ENCODE measurements around the gene CNPY4.
"Not testable (repeated sequence)": the region's sequence is repeated elsewhere in the genome, so short reads cannot be mapped to it uniquely, and the experiment has no call there.

CNPY4 gene

DNA sequence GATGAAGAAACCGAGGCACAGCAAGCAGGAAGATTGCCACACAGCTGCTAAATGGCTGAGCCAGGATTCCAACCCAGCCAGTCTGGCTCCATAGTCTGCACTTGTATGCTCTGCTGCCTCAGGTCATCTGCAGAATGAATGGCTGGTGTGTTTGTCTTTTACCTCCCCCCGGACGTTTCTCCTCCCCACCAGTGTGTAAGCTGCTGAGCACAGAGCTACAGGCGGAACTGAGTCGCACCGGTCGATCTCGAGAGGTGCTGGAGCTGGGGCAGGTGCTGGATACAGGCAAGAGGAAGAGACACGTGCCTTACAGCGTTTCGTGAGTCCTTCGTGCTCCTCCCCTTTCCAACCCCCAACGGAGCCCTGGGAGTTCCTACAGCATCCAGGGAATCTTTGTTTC, 2.6 kb downstream of the CNPY4 start:
- no peak overlapping the region for H3K4me3 Mint-ChIP-seq
- H3K9me3 Mint-ChIP-seq (ENCODE audit: low read depth), result no peaks in the 10 kb centered on the region
- no peaks in the 10 kb centered on the region for H3K36me3 Mint-ChIP-seq
- H3K27ac Mint-ChIP-seq, result peak overlapping the region; percentile 41
- peaks cover 50% of the 10 kb centered on the region for H3K4me1 Mint-ChIP-seq (ENCODE audit: low read depth)
- no peaks in the 10 kb centered on the region for H3K27me3 Mint-ChIP-seq

- Mint-ChIP-seq H3K27me3 (no peaks in the 10 kb centered on the region), H3K36me3 (no peaks in the 10 kb centered on the region), H3K4me3 (no peak overlapping the region), H3K27ac (peak overlapping the region; percentile 41), H3K4me1 (ENCODE audit: low read depth) (peaks cover 50% of the 10 kb centered on the region), H3K9me3 (ENCODE audit: low read depth) (no peaks in the 10 kb centered on the region)
Measured at GRCh38 chr7:100122568-100122967, 3.1 kb downstream of the CNPY4 start.

GRCh38 chr7:100124301-100125230, 5.1 kb downstream of the CNPY4 start:
- no peaks in the 10 kb centered on the region for H3K27me3 Mint-ChIP-seq
- no peaks in the 10 kb centered on the region for H3K9me3 Mint-ChIP-seq (ENCODE audit: low read depth)
- H3K27ac Mint-ChIP-seq, result peak overlapping the region; percentile 75
- H3K36me3 Mint-ChIP-seq, result no peaks in the 10 kb centered on the region
- H3K4me1 Mint-ChIP-seq (ENCODE audit: low read depth), result peaks cover 47% of the 10 kb centered on the region
- H3K4me3 Mint-ChIP-seq, result peak overlapping the region; percentile 96

DNA sequence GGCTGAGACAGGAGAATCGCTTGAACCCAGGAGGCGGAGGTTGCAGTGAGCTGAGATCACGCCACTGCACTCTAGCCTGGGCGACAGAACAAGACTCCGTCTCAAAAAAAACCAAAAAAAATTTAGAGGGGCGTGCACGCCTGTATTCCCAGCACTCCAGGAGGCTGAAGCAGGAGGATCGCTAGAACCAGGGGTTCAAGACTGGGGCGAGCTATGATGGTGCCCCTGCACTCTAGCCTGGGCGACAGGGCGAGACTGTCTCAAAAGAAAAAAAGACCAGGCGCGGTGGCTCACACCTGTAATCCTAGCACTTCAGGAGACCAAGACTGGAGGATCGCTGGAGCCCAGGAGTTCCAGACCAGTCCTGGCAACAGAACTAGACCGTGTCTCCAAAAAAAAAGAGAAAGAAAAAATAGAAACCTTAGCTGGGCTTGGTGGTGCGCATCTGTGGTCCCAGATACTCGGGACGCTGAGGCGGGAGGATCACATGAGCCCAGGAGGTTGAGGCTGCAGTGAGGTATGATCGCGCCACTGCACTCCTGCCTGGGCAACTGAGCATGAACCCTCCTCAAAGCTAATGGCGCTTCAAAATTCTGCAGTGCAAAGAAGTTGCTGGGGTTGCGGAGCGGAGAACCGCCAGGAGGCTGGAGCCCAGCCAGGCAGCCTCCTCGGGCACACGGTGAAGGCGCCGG, 7.0 kb downstream of the CNPY4 start:
- Mint-ChIP-seq H3K36me3 (no peaks in the 10 kb centered on the region), H3K4me1 (ENCODE audit: low read depth) (peaks cover 39% of the 10 kb centered on the region), H3K27me3 (no peaks in the 10 kb centered on the region), H3K9me3 (ENCODE audit: low read depth) (no peaks in the 10 kb centered on the region), H3K4me3 (peak overlapping the region; percentile 96), H3K27ac (peak overlapping the region; percentile 98)

- Mint-ChIP-seq H3K27me3 (no peaks in the 10 kb centered on the region), H3K36me3 (no peaks in the 10 kb centered on the region), H3K27ac (peak within 1 kb of the TSS; percentile 98), H3K4me3 (peak within 1 kb of the TSS; percentile 96), H3K4me1 (ENCODE audit: low read depth) (peaks cover 39% of the 10 kb centered on the region), H3K9me3 (ENCODE audit: low read depth) (no peaks in the 10 kb centered on the region)
Measured at GRCh38 chr7:100126931-100127865, 7.8 kb downstream of the CNPY4 start, which contains the start of gene MBLAC1. Gene MBLAC1 (plus strand): TSS chr7:100126967. CDS start chr7:100127396, 429 bp downstream.

DNA sequence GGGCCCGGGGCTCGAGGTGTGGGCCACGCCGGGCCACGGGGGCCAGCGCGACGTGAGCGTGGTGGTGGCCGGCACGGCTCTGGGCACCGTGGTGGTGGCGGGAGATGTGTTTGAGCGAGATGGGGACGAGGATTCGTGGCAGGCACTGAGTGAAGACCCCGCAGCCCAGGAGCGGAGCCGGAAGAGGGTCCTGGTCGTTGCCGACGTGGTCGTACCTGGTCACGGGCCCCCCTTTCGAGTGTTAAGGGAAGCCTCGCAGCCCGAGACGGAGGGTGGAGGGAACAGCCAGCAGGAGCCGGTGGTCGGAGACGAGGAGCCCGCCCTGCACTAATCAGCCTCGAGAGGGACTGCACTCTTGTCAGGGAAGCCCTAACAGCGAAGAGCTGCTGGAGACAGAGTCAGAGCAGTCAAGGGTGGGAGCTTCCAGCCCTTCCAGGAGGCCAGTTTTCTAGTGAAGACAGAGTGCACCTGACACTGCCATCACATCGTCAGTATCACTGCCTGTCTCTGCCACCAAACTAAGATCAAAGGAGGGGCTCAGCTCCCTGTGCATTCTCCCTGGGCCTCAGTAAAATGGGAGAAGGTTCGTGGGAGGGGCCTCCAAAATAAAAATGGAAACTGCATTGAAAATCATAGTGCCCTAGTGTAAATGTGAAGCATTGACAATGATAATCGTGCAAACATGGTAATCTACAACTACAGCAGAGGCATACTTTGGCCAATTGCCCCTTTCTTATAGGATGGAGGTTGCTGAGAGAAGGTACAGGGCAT, 8.6 kb downstream of the CNPY4 start:
- peaks cover 41% of the 10 kb centered on the region for H3K4me1 Mint-ChIP-seq (ENCODE audit: low read depth)
- no peaks in the 10 kb centered on the region for H3K9me3 Mint-ChIP-seq (ENCODE audit: low read depth)
- no peaks in the 10 kb centered on the region for H3K27me3 Mint-ChIP-seq
- no peaks in the 10 kb centered on the region for H3K36me3 Mint-ChIP-seq
- peak overlapping the region; percentile 61 for H3K27ac Mint-ChIP-seq
- H3K4me3 Mint-ChIP-seq, result peak overlapping the region; percentile 78

DNA sequence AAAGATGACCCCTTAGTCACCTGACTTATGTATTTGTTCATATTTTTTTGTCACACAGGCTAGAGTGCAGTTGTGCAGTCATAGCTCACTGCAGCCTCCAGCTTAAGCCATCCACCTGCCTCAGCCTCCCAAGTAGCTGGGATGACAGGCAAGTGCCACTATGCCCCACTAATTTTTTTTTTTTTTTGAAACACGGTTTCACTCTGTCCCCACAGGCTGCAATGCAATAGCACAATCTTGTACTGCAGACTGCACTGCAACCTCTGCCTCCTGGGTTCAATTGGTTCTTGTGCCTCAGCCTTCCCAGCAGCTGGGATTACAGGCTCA, 9.2 kb downstream of the CNPY4 start:
- H3K27me3 Mint-ChIP-seq, result no peaks in the 10 kb centered on the region
- no peaks in the 10 kb centered on the region for H3K9me3 Mint-ChIP-seq (ENCODE audit: low read depth)
- peaks cover 41% of the 10 kb centered on the region for H3K4me1 Mint-ChIP-seq (ENCODE audit: low read depth)
- H3K36me3 Mint-ChIP-seq, result no peaks in the 10 kb centered on the region
- peak overlapping the region; percentile 61 for H3K27ac Mint-ChIP-seq
- peak overlapping the region; percentile 78 for H3K4me3 Mint-ChIP-seq

DNA sequence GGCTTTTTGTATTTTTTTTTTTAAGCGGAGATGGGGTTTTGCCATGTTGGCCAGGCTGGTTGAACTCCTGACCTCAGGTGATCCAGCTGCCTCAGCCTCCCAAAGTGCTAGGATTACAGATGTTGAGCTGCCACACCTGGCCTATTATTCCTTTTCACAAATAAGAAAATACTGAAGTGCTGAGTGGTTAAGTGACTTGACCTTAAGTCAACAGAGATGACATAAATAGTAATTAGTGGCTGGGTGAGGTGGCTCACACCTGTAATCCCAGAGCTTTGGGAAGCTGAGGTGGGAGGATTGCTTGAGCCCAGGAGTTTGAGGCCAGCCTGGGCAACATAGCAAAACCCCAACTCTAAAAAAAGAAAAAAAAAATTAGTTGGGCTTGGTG, 10.8 kb downstream of the CNPY4 start:
- not testable (repeated sequence) for H3K9me3 Mint-ChIP-seq (ENCODE audit: low read depth); H3K4me3 Mint-ChIP-seq; H3K36me3 Mint-ChIP-seq; H3K27ac Mint-ChIP-seq; H3K27me3 Mint-ChIP-seq
- H3K4me1 Mint-ChIP-seq (ENCODE audit: low read depth), result peaks cover 31% of the 10 kb centered on the region

GRCh38 chr7:100130608-100131453, 11.4 kb downstream of the CNPY4 start:
- Mint-ChIP-seq H3K4me3 (no peak overlapping the region), H3K27me3 (no peaks in the 10 kb centered on the region), H3K27ac (no peak overlapping the region), H3K4me1 (ENCODE audit: low read depth) (peaks cover 26% of the 10 kb centered on the region), H3K9me3 (ENCODE audit: low read depth) (no peaks in the 10 kb centered on the region), H3K36me3 (no peaks in the 10 kb centered on the region)

- H3K27ac Mint-ChIP-seq, result no peak overlapping the region
- no peaks in the 10 kb centered on the region for H3K36me3 Mint-ChIP-seq
- H3K4me1 Mint-ChIP-seq (ENCODE audit: low read depth), result peaks cover 18% of the 10 kb centered on the region
- no peaks in the 10 kb centered on the region for H3K9me3 Mint-ChIP-seq (ENCODE audit: low read depth)
- H3K27me3 Mint-ChIP-seq, result no peaks in the 10 kb centered on the region
- no peak overlapping the region for H3K4me3 Mint-ChIP-seq
Measured at GRCh38 chr7:100132126-100132525, 12.7 kb downstream of the CNPY4 start.

DNA sequence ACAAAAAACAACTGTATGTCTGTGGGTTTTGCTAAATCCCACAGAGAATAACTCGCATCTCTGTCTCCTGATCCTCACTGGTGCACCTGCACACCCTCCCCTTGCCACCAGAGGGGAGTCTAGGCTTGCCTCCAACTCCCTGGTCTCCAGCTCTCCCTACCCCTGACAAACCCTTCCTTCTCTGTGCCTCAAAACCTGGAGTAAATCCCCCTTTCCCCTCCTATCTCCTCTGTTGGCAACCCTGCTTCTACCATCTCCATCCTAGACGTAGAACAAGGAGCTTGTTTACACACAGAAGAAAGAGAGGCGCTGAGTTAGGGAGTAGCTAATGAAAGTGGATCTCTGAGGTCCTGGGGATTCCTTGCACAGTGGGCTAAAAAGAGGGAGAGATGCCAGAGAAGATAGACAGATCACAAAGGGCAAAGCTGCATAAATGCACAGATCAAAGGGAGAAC, 13.3 kb downstream of the CNPY4 start:
- Mint-ChIP-seq H3K4me3 (no peak overlapping the region), H3K27ac (no peak overlapping the region), H3K27me3 (no peaks in the 10 kb centered on the region), H3K4me1 (ENCODE audit: low read depth) (peaks cover 19% of the 10 kb centered on the region), H3K36me3 (no peaks in the 10 kb centered on the region), H3K9me3 (ENCODE audit: low read depth) (no peaks in the 10 kb centered on the region)

GRCh38 chr7:100137851-100138760, 18.7 kb downstream of the CNPY4 start:
- no peak overlapping the region for H3K4me3 Mint-ChIP-seq
- H3K4me1 Mint-ChIP-seq (ENCODE audit: low read depth), result peaks cover 11% of the 10 kb centered on the region
- no peaks in the 10 kb centered on the region for H3K9me3 Mint-ChIP-seq (ENCODE audit: low read depth)
- H3K27me3 Mint-ChIP-seq, result no peaks in the 10 kb centered on the region
- peak overlapping the region; percentile 76 for H3K27ac Mint-ChIP-seq
- H3K36me3 Mint-ChIP-seq, result peaks cover 2% of the 10 kb centered on the region

- peaks cover 11% of the 10 kb centered on the region for H3K4me1 Mint-ChIP-seq (ENCODE audit: low read depth)
- peaks cover 2% of the 10 kb centered on the region for H3K36me3 Mint-ChIP-seq
- no peak overlapping the region for H3K27ac Mint-ChIP-seq
Measured at GRCh38 chr7:100141555-100141949, 22.1 kb downstream of the CNPY4 start.

More at GRCh38 chr7:100141555-100141949, 22.1 kb downstream of the CNPY4 start:
- H3K9me3 Mint-ChIP-seq (ENCODE audit: low read depth), result no peaks in the 10 kb centered on the region
- no peaks in the 10 kb centered on the region for H3K27me3 Mint-ChIP-seq
- no peak overlapping the region for H3K4me3 Mint-ChIP-seq
